Measurements from ENCODE around the gene HEG1.
A peak's percentile ranks its signal among the peaks of the same experiment; 100 is the strongest.

Gene HEG1

DNA sequence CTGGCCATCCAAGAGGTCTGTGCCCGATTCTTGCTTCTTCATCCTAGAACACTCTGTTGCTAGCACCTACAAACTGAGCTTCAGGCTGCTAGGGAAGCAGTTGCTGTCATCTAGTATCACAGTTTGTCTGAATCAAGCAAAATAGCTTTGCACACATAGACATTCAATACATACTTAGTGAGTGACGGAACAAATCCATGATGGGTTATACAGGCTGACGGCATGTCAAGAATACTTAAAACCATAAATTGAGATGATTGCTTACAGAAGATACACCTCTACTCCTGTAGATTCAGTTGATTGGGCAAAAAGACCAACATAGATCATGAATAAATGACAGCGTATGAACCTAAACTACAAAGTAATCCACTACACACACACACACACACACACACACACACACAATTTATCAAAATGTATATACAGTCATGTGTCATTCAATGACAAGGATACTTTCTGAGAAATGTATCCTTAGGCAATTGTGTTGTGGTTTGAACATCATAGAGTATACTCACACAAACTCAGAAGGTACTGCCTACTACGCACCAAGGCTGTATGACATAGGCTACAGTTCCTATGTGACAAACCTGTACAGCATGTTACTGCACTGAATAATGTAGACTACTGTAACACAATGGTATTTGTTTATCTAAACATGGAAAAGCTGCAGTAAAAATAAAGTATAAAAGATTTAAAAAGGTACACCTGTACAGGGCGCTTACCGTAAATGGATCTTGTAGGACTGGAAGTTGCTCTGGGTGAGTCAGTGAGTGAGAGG, 14.4 kb upstream of the HEG1 start:
- no peak for DNase-seq

DNA sequence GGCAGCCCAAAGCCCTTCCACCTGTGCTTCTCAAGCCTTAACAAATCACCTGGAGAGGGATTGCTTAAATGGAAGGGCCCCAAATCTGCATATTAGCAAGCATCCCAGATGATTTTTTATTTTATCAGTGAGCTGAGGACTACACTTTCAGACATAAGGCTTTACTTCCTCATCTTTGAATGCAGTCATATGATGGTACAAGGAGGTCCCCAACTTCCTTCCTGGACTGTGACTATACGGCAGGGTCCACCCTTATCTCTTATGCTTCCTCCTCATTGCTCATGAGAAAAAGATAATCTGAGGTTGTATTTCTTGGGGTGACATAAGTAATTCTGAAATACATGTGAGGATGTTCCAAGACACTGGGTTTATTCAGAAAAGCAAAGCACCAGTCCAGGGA, 13.7 kb upstream of the HEG1 start:
- DNase-seq: no peak

DNA sequence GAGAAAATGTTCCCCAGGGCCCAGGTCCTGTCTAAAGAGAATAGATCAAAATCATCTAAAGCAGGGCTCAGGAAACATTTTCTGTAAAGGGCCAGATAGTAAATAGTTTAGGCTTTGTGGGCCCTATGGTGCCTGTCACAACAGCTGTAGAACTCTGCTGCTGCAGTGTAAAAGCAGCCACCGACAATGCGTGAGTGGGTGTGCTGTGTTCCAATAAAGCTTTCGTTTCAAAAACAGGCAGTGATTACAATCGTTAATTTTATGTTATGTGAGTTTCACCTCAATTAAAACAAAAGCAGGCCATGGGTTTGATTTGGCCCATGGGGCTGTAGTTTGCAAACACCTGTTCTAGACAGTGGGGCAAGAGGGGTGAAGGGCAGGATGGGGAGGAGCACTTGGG, 12.5 kb upstream of the HEG1 start:
- no peak for DNase-seq

DNA sequence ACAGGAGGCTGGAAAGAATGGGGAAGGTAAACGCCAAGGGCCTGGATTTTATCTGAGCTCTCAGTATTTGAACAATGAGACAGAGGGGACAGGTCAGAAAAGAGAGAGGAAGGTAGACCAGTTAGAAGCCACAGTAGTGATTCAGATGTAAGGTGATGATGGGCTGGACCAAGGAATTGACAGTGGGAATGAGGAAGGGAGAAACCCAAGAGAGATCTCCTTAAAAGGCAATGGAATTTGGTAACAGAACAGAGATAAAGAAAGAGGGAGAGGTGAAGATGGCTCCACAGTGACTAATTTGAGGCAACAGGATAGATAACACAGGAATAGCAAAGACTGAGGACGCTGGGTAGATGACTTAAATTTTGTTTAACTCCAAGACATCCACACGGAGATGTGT, 11.4 kb upstream of the HEG1 start:
- peak; percentile 49 for DNase-seq

DNA sequence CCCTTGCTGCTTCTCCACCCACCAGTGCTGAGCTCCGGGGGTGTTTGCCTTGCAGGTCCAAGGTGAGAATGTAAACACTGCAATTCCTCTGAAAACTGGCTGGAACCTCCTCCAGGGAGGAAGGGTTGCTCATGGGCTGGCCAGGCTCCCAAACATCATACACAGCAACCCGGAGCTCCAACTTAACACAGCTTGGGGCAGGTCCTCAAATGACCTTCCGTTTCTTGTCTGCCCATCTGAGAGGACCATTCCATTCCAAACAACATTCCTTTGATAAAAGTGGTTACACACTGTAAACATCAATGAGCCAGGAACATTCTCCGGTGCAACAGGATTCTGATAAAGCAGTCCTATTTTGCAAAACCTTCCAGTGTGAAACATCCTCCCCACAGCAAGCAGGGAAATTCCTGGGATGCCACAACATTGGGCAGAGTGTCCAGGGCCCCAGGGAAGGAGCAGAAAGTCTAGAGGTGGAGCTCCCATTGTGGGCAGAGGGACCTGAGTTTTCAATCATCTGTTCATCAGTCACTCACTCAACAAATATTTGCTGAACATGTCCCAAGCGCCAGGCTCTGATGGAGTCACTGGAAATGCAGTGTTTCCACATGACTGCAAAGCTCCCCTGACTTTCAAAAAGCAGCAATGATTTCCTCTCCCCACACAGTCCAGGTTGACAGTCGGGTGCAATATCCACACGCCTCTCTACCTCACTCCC, 7.3 kb upstream of the HEG1 start:
- DNase-seq: peak; percentile 100

DNA sequence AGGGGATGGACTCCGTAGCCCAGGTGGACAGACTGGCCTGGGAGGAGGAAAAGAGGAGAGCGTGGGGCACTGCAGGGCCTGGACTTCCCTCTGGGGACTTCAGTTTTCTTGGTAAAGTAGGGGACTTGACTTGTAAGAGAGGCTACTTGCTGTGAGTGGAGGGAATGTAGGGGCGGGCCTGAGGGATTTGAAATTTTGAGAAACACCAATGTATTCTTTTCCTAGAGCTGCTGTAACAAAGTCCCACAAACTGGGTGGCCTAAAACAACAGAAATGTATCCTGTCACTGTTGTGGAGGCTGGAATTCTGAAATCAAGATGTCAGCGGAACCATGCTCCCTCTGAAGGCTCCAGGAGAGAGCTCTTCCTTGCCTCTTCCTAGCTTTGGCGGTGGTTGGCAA, 5.8 kb upstream of the HEG1 start:
- no peak for DNase-seq

DNA sequence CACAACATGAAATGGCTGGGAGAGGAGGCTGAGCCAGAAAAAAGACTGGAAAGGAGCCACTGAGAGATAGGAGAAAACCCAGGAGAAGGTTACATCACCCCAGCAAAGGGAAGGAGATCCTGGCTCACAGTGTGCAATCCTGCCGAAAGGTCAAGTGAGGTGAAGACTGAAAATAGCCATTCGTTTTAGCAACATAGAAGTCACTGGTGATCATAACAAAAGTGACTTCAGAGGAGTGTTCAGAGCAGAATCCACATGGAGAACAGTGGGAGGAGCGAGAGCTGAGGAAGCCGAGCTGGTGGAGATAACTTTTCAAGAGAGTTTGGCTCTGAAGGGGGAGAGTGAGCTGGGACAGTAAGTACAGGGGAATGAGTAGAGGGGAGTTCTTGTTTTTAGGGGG, 5.4 kb upstream of the HEG1 start:
- no peak for DNase-seq

DNA sequence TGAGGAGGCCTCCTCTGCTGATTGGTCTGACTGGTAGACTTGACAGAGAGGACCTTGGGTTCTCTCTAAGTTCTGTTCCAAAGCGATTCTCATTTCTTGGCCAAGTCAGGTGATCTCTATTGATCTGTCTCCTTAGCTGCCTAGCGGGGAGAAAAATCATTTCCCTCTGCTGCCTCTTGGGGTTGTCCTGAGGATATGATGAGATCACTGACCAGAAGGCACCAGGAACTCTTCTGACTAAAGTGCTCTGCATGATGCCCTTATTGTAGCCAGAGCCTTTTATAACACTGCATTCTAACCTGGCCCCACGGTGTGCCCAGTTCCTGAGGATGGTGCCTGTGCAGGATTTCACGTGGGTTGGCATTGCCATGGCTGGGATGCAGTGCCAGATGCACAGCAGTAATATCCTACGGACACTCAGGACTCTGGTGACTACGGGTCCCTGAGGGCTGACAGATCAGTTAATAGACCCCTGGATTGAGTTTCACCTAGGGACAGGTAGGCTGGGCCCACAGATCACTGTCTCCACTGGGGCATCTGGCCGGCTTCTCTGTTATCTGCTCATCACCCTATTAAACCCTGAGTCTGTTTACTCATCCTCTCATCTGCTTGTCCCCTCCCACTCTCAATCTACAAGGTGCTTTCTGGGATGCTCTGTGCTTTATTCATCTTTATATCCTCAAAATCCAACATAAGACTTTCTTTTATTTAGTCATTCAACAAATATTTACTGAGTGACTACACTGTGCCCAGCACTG, 3.9 kb upstream of the HEG1 start:
- no peak for DNase-seq

DNA sequence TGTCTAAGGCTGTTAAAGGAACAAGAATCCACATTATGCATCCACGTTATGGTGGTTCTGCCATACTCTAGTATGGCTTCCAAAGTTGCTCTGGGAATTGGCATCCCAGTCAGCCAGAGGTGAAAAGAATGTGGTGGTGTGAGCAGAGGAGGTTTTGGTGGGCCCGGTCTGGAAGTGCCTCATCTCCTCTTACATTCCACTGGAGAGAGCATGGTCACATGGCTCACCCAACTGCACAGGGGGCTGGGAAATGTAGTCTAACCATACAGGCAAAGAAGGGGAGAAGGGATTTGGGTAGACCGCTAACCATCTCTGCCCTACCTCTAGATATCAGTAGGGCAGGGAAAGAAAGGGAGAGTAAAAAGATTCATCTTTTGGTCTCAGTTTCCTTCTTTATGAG, 3.2 kb upstream of the HEG1 start:
- no peak for DNase-seq

DNA sequence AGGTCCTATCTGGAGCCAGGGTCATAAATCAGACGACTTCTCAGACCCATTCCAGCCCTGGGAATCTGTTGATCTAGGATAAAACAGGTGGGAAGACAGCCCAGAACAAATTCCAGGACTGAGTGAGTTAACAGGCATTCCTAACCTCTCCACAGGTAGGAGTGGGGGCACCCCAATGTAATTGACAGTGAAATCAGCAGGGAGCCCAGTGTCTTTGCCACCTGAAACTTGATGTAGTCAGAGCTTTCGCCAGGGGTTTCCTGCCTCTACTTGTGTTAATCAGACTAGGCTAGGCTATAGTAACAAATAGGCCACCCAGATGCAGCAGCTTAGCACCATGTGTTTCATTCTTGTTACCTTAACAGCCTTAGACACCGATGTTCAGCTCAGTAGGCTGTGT, 2.7 kb upstream of the HEG1 start:
- no peak for DNase-seq

DNA sequence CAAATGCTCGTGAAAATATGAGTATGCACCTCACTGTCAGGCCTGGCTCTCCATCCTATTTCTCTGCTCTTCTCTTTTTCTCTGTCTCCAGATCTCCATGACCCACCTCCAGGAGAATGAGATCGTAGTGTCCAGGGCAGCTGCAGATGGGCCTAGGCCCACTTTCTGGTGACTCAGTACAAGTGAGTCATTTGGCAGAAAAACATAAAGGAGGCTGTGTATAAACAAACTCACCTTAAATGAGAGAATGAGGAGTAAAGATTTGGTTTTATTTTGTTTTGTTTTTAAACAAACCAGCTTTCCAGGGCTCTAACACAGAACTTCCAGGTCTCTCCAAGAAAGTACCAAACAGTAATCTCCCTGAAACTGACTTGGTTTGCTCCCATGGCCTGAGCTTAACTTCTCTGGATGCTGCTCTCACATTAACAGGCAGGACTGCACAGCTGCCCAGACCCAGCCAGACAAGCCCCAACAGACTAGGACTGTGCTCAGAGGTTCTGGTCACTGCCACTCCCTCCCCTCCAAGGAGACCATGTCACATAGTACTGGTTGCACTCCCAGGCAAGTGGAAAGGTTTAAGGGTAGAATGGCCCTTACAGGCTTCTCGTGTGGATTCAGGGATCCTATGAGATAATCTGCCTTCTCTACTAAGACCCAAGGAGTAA, 1.5 kb upstream of the HEG1 start:
- peak; percentile 47 for DNase-seq

DNA sequence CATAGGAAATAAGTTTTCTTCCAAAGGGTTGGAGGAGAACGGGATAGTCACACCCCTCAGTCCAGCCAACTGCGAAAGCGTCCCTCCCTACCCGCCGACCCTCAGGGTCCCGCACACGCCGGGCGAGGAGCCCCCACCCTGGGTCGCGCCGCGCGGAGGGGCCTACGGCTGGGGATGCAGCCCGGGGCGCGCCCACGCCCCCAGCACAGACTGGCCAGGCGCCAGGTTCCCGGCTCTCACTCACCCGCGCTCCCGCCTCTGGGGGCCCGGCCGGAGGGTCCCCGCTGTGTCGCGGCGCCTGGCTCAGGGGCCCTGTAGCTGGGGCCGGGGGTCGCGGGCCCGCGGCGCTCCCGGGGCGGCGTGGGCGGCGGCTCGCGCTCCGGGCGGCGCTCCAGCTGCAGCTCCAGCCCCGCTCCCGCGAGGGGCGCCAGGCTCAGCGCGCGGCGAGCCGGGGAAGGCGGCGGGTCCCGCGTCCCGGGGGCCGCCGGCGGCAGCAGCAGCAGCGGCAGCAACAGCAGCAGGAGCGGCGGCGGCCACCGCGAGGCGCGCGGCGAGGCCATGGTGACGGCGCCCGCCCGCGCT, 375 bp downstream of the HEG1 start:
- no peak for DNase-seq

DNA sequence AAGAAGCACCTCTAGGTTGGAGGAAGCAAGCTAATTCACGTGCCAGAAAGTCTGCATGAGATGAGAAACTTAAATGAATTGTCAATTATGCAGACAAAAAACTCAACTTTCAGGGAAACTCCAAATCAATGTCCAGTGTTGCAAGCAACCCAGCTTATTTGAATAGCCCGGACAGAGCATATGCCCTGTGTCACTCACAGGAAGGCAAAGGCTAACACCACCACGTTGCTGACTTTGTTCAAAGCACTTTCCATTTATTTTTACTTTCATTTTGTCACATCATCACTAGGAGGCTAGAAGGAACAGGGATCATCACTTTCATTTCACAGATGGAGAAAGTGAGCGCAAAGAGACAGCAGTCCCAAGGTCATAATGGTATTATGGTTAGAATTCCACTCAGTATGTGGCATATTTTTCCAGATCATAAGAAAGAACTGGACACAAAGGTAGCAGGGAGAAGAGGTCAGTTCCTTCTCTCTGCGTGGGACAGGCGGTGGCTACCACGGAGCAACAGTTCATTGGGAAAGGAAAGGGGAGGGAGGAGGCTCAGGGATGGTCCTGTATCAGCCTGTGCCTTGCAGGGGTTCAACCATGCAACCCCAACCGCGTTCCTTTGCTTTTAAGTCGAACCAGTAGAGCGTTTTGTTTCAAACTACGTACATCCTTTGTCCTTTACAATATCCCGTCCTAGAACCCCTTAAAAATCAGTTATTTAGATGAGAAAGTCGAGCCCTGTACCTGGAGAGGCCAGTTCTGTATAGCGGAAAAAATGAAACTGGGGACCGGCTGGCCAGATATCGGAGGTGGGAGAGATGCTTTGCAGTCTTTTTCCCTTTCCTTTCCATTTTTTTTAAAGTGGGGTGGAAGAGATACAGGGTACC, 1.1 kb downstream of the HEG1 start:
- peak; percentile 60 for DNase-seq

DNA sequence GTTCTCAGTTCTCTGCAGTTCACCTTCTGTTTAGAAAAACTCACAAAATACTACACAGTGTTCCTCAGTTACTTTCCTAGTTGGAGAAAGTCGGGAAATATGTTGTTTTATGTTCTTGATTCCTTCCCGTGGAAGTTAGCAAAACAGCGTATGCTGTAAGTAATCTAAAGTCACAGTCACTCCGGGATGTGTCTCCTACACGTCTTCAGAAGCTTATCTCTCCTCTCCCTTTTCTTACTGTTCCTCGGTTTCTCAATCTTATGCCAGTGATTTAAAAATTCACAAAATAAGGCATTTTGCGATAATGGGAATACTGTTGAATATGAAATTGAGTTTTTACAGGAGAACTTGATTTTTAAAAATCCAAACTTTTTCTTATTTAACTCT, 1.7 kb downstream of the HEG1 start:
- DNase-seq: no peak

DNA sequence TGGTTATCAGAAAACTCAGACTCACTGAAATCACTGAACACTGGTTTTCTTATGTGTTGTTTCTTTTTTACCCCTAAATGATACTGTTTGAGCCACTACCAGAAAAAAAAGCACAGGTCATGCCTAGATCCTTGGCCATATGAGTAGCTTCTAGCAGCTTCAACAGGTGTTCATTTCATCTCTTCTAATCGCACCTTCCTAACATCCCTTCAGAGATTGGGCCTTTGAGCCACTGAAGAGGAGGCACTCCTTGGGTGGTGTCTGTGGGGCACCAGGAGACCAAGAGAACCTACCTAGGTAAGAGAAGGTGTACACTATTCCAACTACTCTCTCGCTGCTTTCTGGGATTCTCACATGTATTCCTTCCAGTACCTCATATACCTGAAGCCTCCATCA, 2.5 kb downstream of the HEG1 start:
- DNase-seq: no peak

DNA sequence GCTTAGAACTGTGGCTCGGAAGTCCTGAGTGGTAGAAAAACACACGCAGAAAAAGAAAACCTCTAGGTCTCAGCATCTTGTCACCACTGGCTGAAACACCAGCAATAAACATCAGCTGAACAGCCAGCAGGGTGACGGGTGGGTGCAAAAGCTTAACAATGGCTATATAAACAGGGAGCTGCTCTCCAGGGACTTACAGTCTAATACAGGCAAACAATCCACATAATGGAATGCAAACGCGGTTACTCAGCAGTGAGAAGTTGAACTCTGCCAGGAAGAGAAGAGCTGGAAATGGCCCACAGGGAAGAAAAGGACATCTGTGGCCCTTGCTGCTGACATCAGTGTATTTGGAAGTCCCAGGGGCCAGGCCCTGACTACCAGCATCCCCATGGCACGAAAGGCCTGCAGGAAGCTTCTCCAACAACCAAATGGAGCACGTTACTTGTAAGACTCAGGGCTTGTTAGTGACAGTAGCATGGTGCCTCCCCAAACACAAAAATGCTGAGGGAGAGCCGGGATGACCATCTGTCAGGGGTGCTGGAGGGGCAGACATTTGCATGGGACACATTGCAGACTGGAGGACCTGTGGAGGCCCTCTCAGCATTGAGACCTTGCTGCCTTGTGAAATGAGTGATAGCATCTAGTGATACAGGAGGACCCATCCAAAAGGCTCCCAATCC, 3.0 kb downstream of the HEG1 start:
- DNase-seq: peak; percentile 33

DNA sequence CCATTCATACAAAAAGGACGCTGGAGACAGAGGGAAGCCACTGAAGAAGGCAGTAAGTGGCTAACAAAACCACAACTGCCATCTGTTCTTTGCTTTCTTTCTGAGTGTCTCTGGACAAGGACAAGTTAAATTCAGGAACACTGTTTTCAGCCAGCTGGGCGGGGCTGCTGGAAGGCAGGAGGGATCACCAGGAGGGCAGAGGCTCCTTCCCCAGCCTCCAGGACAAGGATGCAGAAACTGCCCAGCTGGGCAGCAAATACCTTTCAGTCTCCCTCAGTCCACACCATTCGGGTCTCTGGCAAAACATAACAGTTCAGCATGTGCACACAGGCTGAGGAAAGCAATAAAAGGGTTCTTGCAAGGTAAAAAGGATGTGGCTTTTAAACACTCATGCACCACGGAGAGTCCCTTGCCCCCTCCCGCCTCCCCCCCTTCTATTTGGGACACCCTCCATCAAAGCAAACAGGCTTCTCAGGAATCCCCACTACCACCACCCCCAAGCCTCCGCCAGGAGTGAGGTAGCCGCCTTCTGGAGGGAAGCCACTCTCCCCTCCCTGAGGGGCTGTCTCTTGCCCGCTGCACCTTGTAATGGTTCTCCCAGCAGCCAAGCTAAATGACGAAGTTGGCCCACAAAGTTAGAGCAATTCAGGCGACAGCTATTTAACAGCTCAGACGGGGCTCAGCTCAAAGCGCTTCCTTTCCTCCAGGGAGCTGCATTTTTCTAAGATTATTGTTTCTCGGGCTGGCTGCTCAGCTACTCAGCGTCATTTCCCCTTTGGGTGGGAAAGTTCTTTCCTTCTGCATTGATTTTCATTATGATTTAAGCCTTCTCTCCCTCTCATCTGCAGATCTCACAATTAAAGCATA, 3.8 kb downstream of the HEG1 start:
- no peak for DNase-seq

DNA sequence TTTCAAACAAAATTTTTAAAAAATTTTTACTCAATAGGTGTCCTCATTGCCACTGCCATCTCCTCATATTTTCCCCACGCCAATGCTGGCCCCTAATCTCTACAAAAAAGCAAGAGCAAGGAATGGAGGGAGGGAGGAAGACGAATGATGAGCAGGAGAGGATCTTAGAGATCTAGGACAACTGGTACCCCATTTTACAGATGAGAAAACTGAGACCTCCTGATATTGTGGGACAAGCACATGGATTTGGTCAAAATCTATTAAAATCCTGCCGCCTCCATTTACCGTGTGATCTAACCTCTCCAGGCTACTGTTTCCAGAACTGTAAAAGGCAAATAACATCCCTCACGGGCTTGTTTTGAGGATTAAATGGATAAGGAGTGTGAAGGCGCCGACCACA, 4.6 kb downstream of the HEG1 start:
- DNase-seq: no peak

DNA sequence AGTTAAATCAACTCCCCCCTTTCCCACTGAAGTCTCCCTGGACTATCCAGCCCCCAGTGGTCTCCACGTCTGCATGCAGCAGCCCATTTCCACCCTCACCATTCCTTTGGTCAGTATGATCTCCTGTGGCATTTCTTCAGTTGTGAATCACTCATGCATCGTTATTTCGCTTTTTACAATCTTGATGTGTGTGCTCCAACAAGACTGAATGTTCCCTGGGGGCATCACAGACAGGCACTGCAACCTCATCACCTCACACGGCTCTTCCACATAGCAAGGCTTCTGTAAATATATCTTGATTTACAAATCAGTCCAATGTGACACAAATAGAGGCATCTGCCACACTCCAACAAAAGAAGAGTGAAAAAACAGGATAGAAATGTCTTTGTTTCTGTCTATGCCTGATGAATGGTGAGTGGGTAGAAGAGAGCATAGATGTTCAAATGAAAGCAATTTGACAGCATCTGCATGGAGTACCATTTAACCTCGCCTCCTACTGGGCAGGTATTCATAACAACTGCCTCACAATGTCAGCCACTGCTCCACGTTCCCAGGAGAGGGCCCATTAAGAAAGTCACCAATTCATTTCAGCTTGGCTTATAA, 5.2 kb downstream of the HEG1 start:
- no peak for DNase-seq

DNA sequence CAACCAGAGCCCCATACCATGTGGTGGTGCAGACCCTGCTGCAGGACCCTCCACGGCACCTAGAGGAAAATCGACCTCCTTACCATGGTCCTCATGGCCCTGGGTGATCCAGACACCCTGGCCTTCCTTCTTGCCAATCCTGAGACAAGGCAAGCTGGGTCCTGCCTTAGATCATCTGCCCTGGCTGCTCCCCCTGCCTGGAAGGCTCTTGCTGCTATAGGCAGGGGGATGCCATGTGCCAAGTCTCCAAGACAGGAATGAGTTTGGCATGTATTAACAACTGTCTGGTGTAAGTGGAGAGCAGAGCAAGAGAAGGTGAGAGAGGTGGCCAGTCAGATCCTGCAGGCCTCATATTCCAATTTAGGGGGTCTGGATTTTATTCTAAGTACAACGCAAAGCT, 7.5 kb downstream of the HEG1 start:
- DNase-seq: no peak

All from kidney glomerular epithelial cell (primary cell).